H9 (cell line): Measurements from ENCODE around the gene TBC1D25. TPM values are rescaled to one million over a fixed set of nuclear protein-coding genes. Genes with fewer than 3 reads are reported as not detected.
A peak's percentile ranks its signal among the peaks of the same experiment; 100 is the strongest.

Source experiments
- DNase-seq: peaks from one replicate; pipeline ENCODE4 v3.0.0-alpha.2; 2017
- H2AFZ ChIP-seq: one replicate; pipeline ENCODE4 v1.6.1; 2013; ENCODE audit warnings: mild to moderate bottlenecking, low read length, control low read depth, moderate library complexity
- H2AK5ac ChIP-seq: 2 replicates; pipeline ENCODE4 v1.6.1; 2013; ENCODE audit warnings: low read length, control low read depth, mixed read lengths; ENCODE audit not compliant: insufficient read length
- H2BK120ac ChIP-seq: one replicate; pipeline ENCODE4 v1.6.1; 2013; ENCODE audit warnings: low read depth, mild to moderate bottlenecking, low read length, control low read depth, inconsistent platforms; ENCODE audit not compliant: poor library complexity, severe bottlenecking
- H2BK12ac ChIP-seq: 2 replicates; pipeline ENCODE4 v1.6.1; 2013; ENCODE audit warnings: low read length, control low read depth, mixed read lengths, low read depth; ENCODE audit not compliant: insufficient read length
- H2BK15ac ChIP-seq: 2 replicates; pipeline ENCODE4 v1.6.1; 2013; ENCODE audit warnings: low read depth, low read length, control low read depth
- H2BK20ac ChIP-seq: one replicate; pipeline ENCODE4 v1.6.1; 2013; ENCODE audit warnings: low read depth, mild to moderate bottlenecking, low read length, control low read depth, inconsistent platforms; ENCODE audit not compliant: poor library complexity, severe bottlenecking
- H2BK5ac ChIP-seq: 2 replicates; pipeline ENCODE4 v1.6.1; 2013; ENCODE audit warnings: low read length, control low read depth, mixed read lengths; ENCODE audit not compliant: insufficient read length
- H3K14ac ChIP-seq: 2 replicates; pipeline ENCODE4 v1.6.1; 2013; ENCODE audit warnings: low read length, control low read depth; ENCODE audit not compliant: insufficient read depth
- H3K18ac ChIP-seq: 2 replicates; pipeline ENCODE4 v1.6.1; 2013; ENCODE audit warnings: low read depth, mild to moderate bottlenecking, mixed read lengths, low read length, control low read depth; ENCODE audit not compliant: insufficient read length
- H3K23ac ChIP-seq: 2 replicates; pipeline ENCODE4 v1.6.1; 2013; ENCODE audit warnings: low read length, control low read depth, mixed read lengths, low read depth; ENCODE audit not compliant: insufficient read length
- H3K23me2 ChIP-seq: 2 replicates; pipeline ENCODE4 v1.6.1; 2013; ENCODE audit warnings: low read depth, mild to moderate bottlenecking, mixed read lengths, low read length, control low read depth; ENCODE audit not compliant: insufficient read length, poor library complexity, severe bottlenecking
- H3K27ac ChIP-seq: 2 replicates; pipeline ENCODE4 v1.5.1; 2013; ENCODE audit warnings: low read length, control low read depth, mixed read lengths, low read depth; ENCODE audit not compliant: insufficient read length
- H3K27me3 ChIP-seq: 2 replicates; pipeline ENCODE4 v1.6.1; 2013; ENCODE audit warnings: low read length, control low read depth, inconsistent platforms; ENCODE audit not compliant: insufficient read depth
- H3K4ac ChIP-seq: 2 replicates; pipeline ENCODE4 v1.6.1; 2013; ENCODE audit warnings: low read depth, mild to moderate bottlenecking, control low read depth, inconsistent platforms, low read length, moderate library complexity
- H3K4me1 ChIP-seq: 2 replicates; pipeline ENCODE4 v1.6.1; 2013; ENCODE audit warnings: low read length, control low read depth, inconsistent platforms; ENCODE audit not compliant: insufficient read depth
- H3K4me2 ChIP-seq: 2 replicates; pipeline ENCODE4 v1.6.1; 2013; ENCODE audit warnings: low read length, control low read depth, mixed read lengths; ENCODE audit not compliant: insufficient read length, insufficient read depth
- H3K56ac ChIP-seq: 2 replicates; pipeline ENCODE4 v1.6.1; 2013; ENCODE audit warnings: low read depth, mild to moderate bottlenecking, mixed read lengths, low read length, control low read depth; ENCODE audit not compliant: insufficient read length
- H3K79me1 ChIP-seq: 2 replicates; pipeline ENCODE4 v1.6.1; 2013; ENCODE audit warnings: low read depth, mild to moderate bottlenecking, moderate library complexity, low read length, control low read depth, inconsistent platforms; ENCODE audit not compliant: insufficient read depth, poor library complexity, severe bottlenecking
- H3K79me2 ChIP-seq: 2 replicates; pipeline ENCODE4 v1.6.1; 2013; ENCODE audit warnings: low read length, control low read depth, inconsistent platforms; ENCODE audit not compliant: insufficient read depth
- H3K9ac ChIP-seq: 2 replicates; pipeline ENCODE4 v1.6.1; 2013; ENCODE audit warnings: low read length, control low read depth, mixed read lengths; ENCODE audit not compliant: insufficient read length; ENCODE audit errors: extremely low read depth
- H3K9me3 ChIP-seq: one replicate; pipeline ENCODE4 v1.6.1; 2013; ENCODE audit warnings: low read depth, low read length, inconsistent platforms; ENCODE audit not compliant: control insufficient read depth
- H3T11ph ChIP-seq: one replicate; pipeline ENCODE4 v1.6.1; 2013; ENCODE audit warnings: mild to moderate bottlenecking, low read length, control low read depth, inconsistent platforms
- H4K20me1 ChIP-seq: one replicate; pipeline ENCODE4 v1.6.1; 2013; ENCODE audit not compliant: control insufficient read depth, insufficient read length, insufficient read depth
- H4K5ac ChIP-seq: 2 replicates; pipeline ENCODE4 v1.6.1; 2013; ENCODE audit warnings: low read depth, mild to moderate bottlenecking, mixed read lengths, low read length, control low read depth; ENCODE audit not compliant: insufficient read length
- H4K8ac ChIP-seq: replicated peaks from 2 replicates; pipeline ENCODE4 v1.6.1; 2013; ENCODE audit warnings: low read length, control low read depth, mixed read lengths, low read depth; ENCODE audit not compliant: insufficient read length
- H4K91ac ChIP-seq: 2 replicates; pipeline ENCODE4 v1.6.1; 2013; ENCODE audit warnings: low read depth, mild to moderate bottlenecking, moderate library complexity, mixed read lengths, low read length, control low read depth; ENCODE audit not compliant: insufficient read length
- H3K27ac Mint-ChIP-seq, 3 experiments: 2 replicates in 2 of 3; 3 replicates in 1 of 3; pipeline ENCODE4 v1.8.0; 2020 to 2021; ENCODE audit warnings: mixed read lengths in 3 of 3, mild to moderate bottlenecking in 1 of 3, moderate library complexity in 1 of 3
- H3K27me3 Mint-ChIP-seq: 2 replicates; pipeline ENCODE4 v1.8.0; 2021; ENCODE audit warnings: low read depth, mild to moderate bottlenecking, moderate library complexity, mixed read lengths
- H3K36me3 Mint-ChIP-seq, 3 experiments: 2 replicates in 2 of 3; 3 replicates in 1 of 3; pipeline ENCODE4 v1.8.0; 2020 to 2021; ENCODE audit warnings: low read depth in 3 of 3, mixed read lengths in 3 of 3; ENCODE audit not compliant: insufficient read depth in 1 of 3
- H3K4me1 Mint-ChIP-seq, 2 experiments: 2 replicates each; pipeline ENCODE4 v1.8.0; 2020; ENCODE audit warnings: mixed read lengths in 2 of 2
- H3K4me3 Mint-ChIP-seq, 2 experiments: 2 replicates in 1 of 2; 3 replicates in 1 of 2; pipeline ENCODE4 v1.8.0; 2020 to 2021; ENCODE audit warnings: mild to moderate bottlenecking in 2 of 2, mixed read lengths in 2 of 2, moderate library complexity in 1 of 2
- H3K9me3 Mint-ChIP-seq, 2 experiments: 2 replicates in 1 of 2; 3 replicates in 1 of 2; pipeline ENCODE4 v1.8.0; 2020; ENCODE audit warnings: mild to moderate bottlenecking in 2 of 2, mixed read lengths in 2 of 2, moderate library complexity in 1 of 2
- CTCF ChIP-seq: fragments of 200-600 bp; sonication (generic); conservative IDR thresholded peaks from 3 replicates; pipeline ENCODE4 v1.8.0; 2021; ENCODE audit warnings: antibody characterized with exemption, mild to moderate bottlenecking
- WGBS: extraction: QIAGEN DNeasy Blood & Tissue Kit; methylation state at CpG from one replicate; pipeline ENCODE4 v1.1.7; 2013; ENCODE audit warnings: missing lambda C conversion rate, low lambda C conversion rate, mixed read lengths; ENCODE audit not compliant: insufficient read length; ENCODE audit errors: extremely low coverage; 5-methylcytosine and 5-hydroxymethylcytosine counted together
- total RNA-seq: library from RNA; stranded (reverse); gene quantifications from 2 replicates; pipeline ENCODE4 v1.2.1, GENCODE V29; 2021

Gene TBC1D25
- total RNA-seq, 1 experiment from 2014 or later = 10.2 TPM

- Histone ChIP-seq H3K14ac (no peak within 1 kb of the TSS; the same call in 1 of the 2 replicates), H3T11ph (no peak within 1 kb of the TSS), H2BK15ac (no peak within 1 kb of the TSS), H3K9ac (peak within 1 kb of the TSS; percentile 47), H2BK5ac (no peak within 1 kb of the TSS), H2AK5ac (no peak within 1 kb of the TSS), H3K4me1 (no peaks in the 10 kb centered on the region), H3K4ac (no peak within 1 kb of the TSS), H2BK12ac (no peak within 1 kb of the TSS), H3K56ac (no peak within 1 kb of the TSS), H3K79me2 (no peaks in the 10 kb centered on the region), H3K79me1 (no peaks in the 10 kb centered on the region), H3K9me3 (peaks cover 45% of the 10 kb centered on the region), H3K23ac (no peak within 1 kb of the TSS), H4K20me1 (no peaks in the 10 kb centered on the region), H3K27ac (no peak within 1 kb of the TSS), H3K18ac (no peak within 1 kb of the TSS), H2BK20ac (no peak within 1 kb of the TSS), H3K23me2 (peaks cover 5% of the 10 kb centered on the region), H4K8ac (no peak within 1 kb of the TSS), H3K4me2 (peak within 1 kb of the TSS; percentile 45), H4K91ac (no peak within 1 kb of the TSS), H2BK120ac (no peak within 1 kb of the TSS), H3K27me3 (no peaks in the 10 kb centered on the region), H4K5ac (no peak within 1 kb of the TSS), H2AFZ (no peak within 1 kb of the TSS)
- H3K4me1 Mint-ChIP-seq = peaks cover 3 to 8% of the 10 kb centered on the region in 2 experiments; a peak in 3 of 4 replicates
- DNase-seq = peak; percentile 74
- H3K36me3 Mint-ChIP-seq = peaks cover 4 to 15% (median 10%) of the 10 kb centered on the region in 3 experiments; a peak in 5 of 7 replicates
- peak within 1 kb of the TSS in 1 of 3 experiments; percentile 64; a peak in 3 of 7 replicates for H3K27ac Mint-ChIP-seq
- TF ChIP-seq CTCF = no peak
- H3K4me3 Mint-ChIP-seq = peak within 1 kb of the TSS; percentile 83 to 91
- H3K27me3 Mint-ChIP-seq = peaks cover 4% of the 10 kb centered on the region
- peaks cover 65 to 68% of the 10 kb centered on the region in 2 experiments for H3K9me3 Mint-ChIP-seq
- no CpG with 5 or more reads among the region's 65 CpGs for WGBS
These were observed 30.9 kb upstream of the TBC1D25 start, which contains the start of gene PORCN for GRCh38 chrX:48508400-48509244. PORCN (plus strand) TSS chrX:48508992; CDS start chrX:48509821, 829 bp downstream.
